Stimulated activated naive CD8-positive, alpha-beta T cell treated with anti-CD3 and anti-CD28 coated beads, Interleukin-15, Interleukin-2, amounts not matched to agents 100 ng/mL and 50 ng/mL, for 24 hours (primary cell): ENCODE results near the gene EYS.

Source experiments
- H3K27ac Mint-ChIP-seq: one replicate; pipeline ENCODE4 v1.8.0; 2021; ENCODE audit warnings: mild to moderate bottlenecking, mixed read lengths
- H3K27me3 Mint-ChIP-seq: one replicate; pipeline ENCODE4 v1.8.0; 2021; ENCODE audit warnings: mixed read lengths
- H3K36me3 Mint-ChIP-seq: one replicate; pipeline ENCODE4 v1.8.0; 2021; ENCODE audit warnings: low read depth, mixed read lengths
- H3K4me1 Mint-ChIP-seq: one replicate; pipeline ENCODE4 v1.8.0; 2021; ENCODE audit warnings: low read depth, mixed read lengths
- H3K4me3 Mint-ChIP-seq: one replicate; pipeline ENCODE4 v1.8.0; 2021; ENCODE audit warnings: mild to moderate bottlenecking, mixed read lengths
- H3K9me3 Mint-ChIP-seq: one replicate; pipeline ENCODE4 v1.8.0; 2021; ENCODE audit warnings: mixed read lengths

EYS gene

GRCh38 chr6:64122712-64123375, 1584.2 kb downstream of the EYS start:
- no peak overlapping the region for H3K27ac Mint-ChIP-seq
- no peak overlapping the region for H3K4me3 Mint-ChIP-seq
- H3K4me1 Mint-ChIP-seq: no peaks in the 10 kb centered on the region
- H3K36me3 Mint-ChIP-seq: no peaks in the 10 kb centered on the region
- no peaks in the 10 kb centered on the region for H3K27me3 Mint-ChIP-seq
- H3K9me3 Mint-ChIP-seq: no peaks in the 10 kb centered on the region

GRCh38 chr6:64121011-64121565, 1585.9 kb downstream of the EYS start:
- H3K4me3 Mint-ChIP-seq: no peak overlapping the region
- peaks cover 6% of the 10 kb centered on the region for H3K9me3 Mint-ChIP-seq
- H3K36me3 Mint-ChIP-seq: no peaks in the 10 kb centered on the region
- no peaks in the 10 kb centered on the region for H3K4me1 Mint-ChIP-seq
- no peak overlapping the region for H3K27ac Mint-ChIP-seq
- H3K27me3 Mint-ChIP-seq: no peaks in the 10 kb centered on the region

- no peaks in the 10 kb centered on the region for H3K36me3 Mint-ChIP-seq
- peaks cover 7% of the 10 kb centered on the region for H3K9me3 Mint-ChIP-seq
- no peaks in the 10 kb centered on the region for H3K27me3 Mint-ChIP-seq
- H3K27ac Mint-ChIP-seq: no peak overlapping the region
- no peaks in the 10 kb centered on the region for H3K4me1 Mint-ChIP-seq
- H3K4me3 Mint-ChIP-seq: no peak overlapping the region
These were observed 1593.3 kb downstream of the EYS start for GRCh38 chr6:64113704-64114103.

GRCh38 chr6:64104051-64104450, 1603.0 kb downstream of the EYS start:
- peaks cover 4% of the 10 kb centered on the region for H3K9me3 Mint-ChIP-seq
- H3K4me1 Mint-ChIP-seq: no peaks in the 10 kb centered on the region
- no peaks in the 10 kb centered on the region for H3K36me3 Mint-ChIP-seq
- H3K27me3 Mint-ChIP-seq: no peaks in the 10 kb centered on the region
- no peak overlapping the region for H3K4me3 Mint-ChIP-seq
- no peak overlapping the region for H3K27ac Mint-ChIP-seq

- H3K4me3 Mint-ChIP-seq: no peak overlapping the region
- no peaks in the 10 kb centered on the region for H3K27me3 Mint-ChIP-seq
- H3K4me1 Mint-ChIP-seq: no peaks in the 10 kb centered on the region
These were observed 1603.5 kb downstream of the EYS start for GRCh38 chr6:64103480-64103879.

GRCh38 chr6:64100702-64101303, 1606.2 kb downstream of the EYS start:
- Mint-ChIP-seq H3K4me1 (no peaks in the 10 kb centered on the region), H3K27me3 (no peaks in the 10 kb centered on the region), H3K9me3 (no peaks in the 10 kb centered on the region), H3K4me3 (no peak overlapping the region), H3K36me3 (no peaks in the 10 kb centered on the region), H3K27ac (no peak overlapping the region)

More at GRCh38 chr6:64103480-64103879, 1603.5 kb downstream of the EYS start:
- Mint-ChIP-seq H3K36me3 (no peaks in the 10 kb centered on the region), H3K27ac (no peak overlapping the region), H3K9me3 (peaks cover 4% of the 10 kb centered on the region)

GRCh38 chr6:64090352-64090751, 1616.7 kb downstream of the EYS start:
- Mint-ChIP-seq H3K4me3 (no peak overlapping the region), H3K27me3 (no peaks in the 10 kb centered on the region), H3K9me3 (peaks cover 29% of the 10 kb centered on the region), H3K27ac (no peak overlapping the region), H3K4me1 (no peaks in the 10 kb centered on the region), H3K36me3 (no peaks in the 10 kb centered on the region)

- Mint-ChIP-seq H3K27me3 (no peaks in the 10 kb centered on the region), H3K4me1 (no peaks in the 10 kb centered on the region), H3K4me3 (no peak overlapping the region), H3K27ac (no peak overlapping the region), H3K9me3 (peaks cover 20% of the 10 kb centered on the region), H3K36me3 (no peaks in the 10 kb centered on the region)
These were observed 1621.9 kb downstream of the EYS start for GRCh38 chr6:64085126-64085525.

GRCh38 chr6:64084185-64084663, 1622.8 kb downstream of the EYS start:
- Mint-ChIP-seq H3K4me1 (no peaks in the 10 kb centered on the region), H3K9me3 (peaks cover 16% of the 10 kb centered on the region), H3K4me3 (no peak overlapping the region), H3K36me3 (no peaks in the 10 kb centered on the region), H3K27me3 (no peaks in the 10 kb centered on the region), H3K27ac (no peak overlapping the region)

- H3K27me3 Mint-ChIP-seq: no peaks in the 10 kb centered on the region
- H3K27ac Mint-ChIP-seq: no peak overlapping the region
- H3K4me3 Mint-ChIP-seq: no peak overlapping the region
- no peaks in the 10 kb centered on the region for H3K36me3 Mint-ChIP-seq
- H3K4me1 Mint-ChIP-seq: no peaks in the 10 kb centered on the region
- peaks cover 19% of the 10 kb centered on the region for H3K9me3 Mint-ChIP-seq
These were observed 1623.8 kb downstream of the EYS start for GRCh38 chr6:64083261-64083660.

- Mint-ChIP-seq H3K36me3 (no peaks in the 10 kb centered on the region), H3K4me3 (no peak overlapping the region), H3K4me1 (no peaks in the 10 kb centered on the region), H3K27ac (no peak overlapping the region), H3K9me3 (peaks cover 15% of the 10 kb centered on the region), H3K27me3 (no peaks in the 10 kb centered on the region)
These were observed 1625.6 kb downstream of the EYS start for GRCh38 chr6:64081453-64081852.

- Mint-ChIP-seq H3K4me1 (no peaks in the 10 kb centered on the region), H3K4me3 (no peak overlapping the region), H3K27ac (no peak overlapping the region), H3K9me3 (peaks cover 3% of the 10 kb centered on the region), H3K27me3 (no peaks in the 10 kb centered on the region), H3K36me3 (no peaks in the 10 kb centered on the region)
These were observed 1632.0 kb downstream of the EYS start for GRCh38 chr6:64074981-64075380.

- Mint-ChIP-seq H3K36me3 (no peaks in the 10 kb centered on the region), H3K4me3 (no peak overlapping the region), H3K4me1 (no peaks in the 10 kb centered on the region), H3K9me3 (no peaks in the 10 kb centered on the region), H3K27me3 (no peaks in the 10 kb centered on the region), H3K27ac (no peak overlapping the region)
These were observed 1634.3 kb downstream of the EYS start for GRCh38 chr6:64072686-64073085.

- H3K4me1 Mint-ChIP-seq: no peaks in the 10 kb centered on the region
- H3K27ac Mint-ChIP-seq: no peak overlapping the region
- H3K4me3 Mint-ChIP-seq: no peak overlapping the region
- no peaks in the 10 kb centered on the region for H3K36me3 Mint-ChIP-seq
- H3K27me3 Mint-ChIP-seq: no peaks in the 10 kb centered on the region
- H3K9me3 Mint-ChIP-seq: peaks cover 7% of the 10 kb centered on the region
These were observed 1642.1 kb downstream of the EYS start for GRCh38 chr6:64064919-64065318.

GRCh38 chr6:64062960-64063683, 1643.9 kb downstream of the EYS start:
- Mint-ChIP-seq H3K9me3 (peaks cover 7% of the 10 kb centered on the region), H3K27ac (no peak overlapping the region), H3K4me1 (no peaks in the 10 kb centered on the region), H3K27me3 (no peaks in the 10 kb centered on the region), H3K4me3 (no peak overlapping the region), H3K36me3 (no peaks in the 10 kb centered on the region)
